ENCODE data around the gene PYCARD. TPM values are rescaled to one million over a fixed set of nuclear protein-coding genes. Genes with fewer than 3 reads are reported as not detected.
A peak's percentile ranks its signal among the peaks of the same experiment; 100 is the strongest.

PYCARD gene
- total RNA-seq, 4 donors from 2014 or later, result 27.8 to 64.5 (median 46.7) TPM

DNA sequence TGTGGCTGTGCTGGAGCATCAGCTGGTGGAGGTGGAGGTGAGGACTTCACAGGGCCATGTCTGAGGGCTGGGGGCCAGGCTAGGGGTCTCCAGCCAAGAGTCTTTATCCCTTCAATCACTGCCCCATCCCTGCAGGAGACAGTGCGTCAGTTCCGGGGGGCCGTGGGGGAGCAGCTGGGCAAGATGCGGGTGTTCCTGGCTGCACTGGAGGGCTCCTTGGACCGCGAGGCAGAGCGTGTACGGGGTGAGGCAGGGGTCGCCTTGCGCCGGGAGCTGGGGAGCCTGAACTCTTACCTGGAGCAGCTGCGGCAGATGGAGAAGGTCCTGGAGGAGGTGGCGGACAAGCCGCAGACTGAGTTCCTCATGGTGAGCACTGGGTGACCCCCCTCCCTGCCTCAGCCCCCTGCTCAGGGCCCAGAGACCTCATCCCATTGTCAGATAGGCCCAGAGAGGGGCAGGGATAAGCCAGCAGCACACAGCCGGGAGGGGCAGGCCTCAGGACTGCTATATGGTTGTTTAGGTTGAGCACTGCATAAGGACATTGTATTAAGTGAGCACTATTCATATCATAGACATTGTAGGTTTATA is 16.7 kb upstream of the PYCARD start:
- no peaks in the 10 kb centered on the region for H3K9me3 ChIP-seq
- no peaks in the 10 kb centered on the region for H3K36me3 ChIP-seq
- H3K27ac ChIP-seq, result no peak overlapping the region
- H3K27me3 ChIP-seq, result peaks cover 0 to 55% of the 10 kb centered on the region in 2 donors
- H3K4me1 ChIP-seq, result peaks cover 0 to 29% (median 22%) of the 10 kb centered on the region in 4 donors
- 87 to 88% methylated on average over 15 of the region's 15 CpGs for WGBS, 2 donors
- H3K4me3 ChIP-seq, result no peak overlapping the region
- TF ChIP-seq EP300 (IDR thresholded peaks at IDR 0.05), result no peak
- TF ChIP-seq POLR2A (IDR thresholded peaks at IDR 0.05), result no peak
- TF ChIP-seq, protein P1, sequence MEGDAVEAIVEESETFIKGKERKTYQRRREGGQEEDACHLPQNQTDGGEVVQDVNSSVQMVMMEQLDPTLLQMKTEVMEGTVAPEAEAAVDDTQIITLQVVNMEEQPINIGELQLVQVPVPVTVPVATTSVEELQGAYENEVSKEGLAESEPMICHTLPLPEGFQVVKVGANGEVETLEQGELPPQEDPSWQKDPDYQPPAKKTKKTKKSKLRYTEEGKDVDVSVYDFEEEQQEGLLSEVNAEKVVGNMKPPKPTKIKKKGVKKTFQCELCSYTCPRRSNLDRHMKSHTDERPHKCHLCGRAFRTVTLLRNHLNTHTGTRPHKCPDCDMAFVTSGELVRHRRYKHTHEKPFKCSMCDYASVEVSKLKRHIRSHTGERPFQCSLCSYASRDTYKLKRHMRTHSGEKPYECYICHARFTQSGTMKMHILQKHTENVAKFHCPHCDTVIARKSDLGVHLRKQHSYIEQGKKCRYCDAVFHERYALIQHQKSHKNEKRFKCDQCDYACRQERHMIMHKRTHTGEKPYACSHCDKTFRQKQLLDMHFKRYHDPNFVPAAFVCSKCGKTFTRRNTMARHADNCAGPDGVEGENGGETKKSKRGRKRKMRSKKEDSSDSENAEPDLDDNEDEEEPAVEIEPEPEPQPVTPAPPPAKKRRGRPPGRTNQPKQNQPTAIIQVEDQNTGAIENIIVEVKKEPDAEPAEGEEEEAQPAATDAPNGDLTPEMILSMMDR (IDR thresholded peaks at IDR 0.05), result no peak
- DNase-seq (ENCODE audit: low spot score in 2 of 2), result no peak

DNA sequence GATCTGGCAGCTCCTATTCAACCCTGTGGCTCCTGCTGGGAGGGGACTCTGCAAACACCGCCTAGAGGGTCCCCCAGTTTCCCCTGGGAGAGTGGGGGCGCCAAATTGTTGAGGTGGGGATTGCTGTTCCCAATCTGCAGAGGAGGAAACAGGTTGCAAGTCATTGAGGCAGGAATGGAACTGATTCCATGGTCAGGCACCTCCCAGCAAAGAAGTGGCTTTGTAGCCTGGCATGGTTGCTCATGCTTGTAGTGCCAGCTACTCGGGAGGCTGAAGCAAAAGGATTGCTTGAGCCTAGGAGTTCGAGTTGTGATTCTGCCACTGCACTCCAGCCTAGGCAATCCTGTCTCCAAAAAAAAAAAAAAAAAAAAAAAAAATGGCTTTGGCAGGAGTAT is 14.6 kb upstream of the PYCARD start:
- Histone ChIP-seq H3K27ac (no peak overlapping the region), H3K36me3 (no peaks in the 10 kb centered on the region), H3K27me3 (peaks cover 0 to 55% of the 10 kb centered on the region in 2 donors), H3K9me3 (no peaks in the 10 kb centered on the region), H3K4me3 (peak overlapping the region in 1 of 4 donors; percentile 44), H3K4me1 (peaks cover 0 to 29% (median 22%) of the 10 kb centered on the region in 4 donors)
- DNase-seq (ENCODE audit: low spot score in 2 of 2), result no peak
- WGBS, 2 donors, result 18 to 31% methylated on average over 4 of the region's 4 CpGs
- TF ChIP-seq POLR2A (IDR thresholded peaks at IDR 0.05) (no peak), EP300 (IDR thresholded peaks at IDR 0.05) (no peak)
- TF ChIP-seq, protein P1 (IDR thresholded peaks at IDR 0.05), result no peak

DNA sequence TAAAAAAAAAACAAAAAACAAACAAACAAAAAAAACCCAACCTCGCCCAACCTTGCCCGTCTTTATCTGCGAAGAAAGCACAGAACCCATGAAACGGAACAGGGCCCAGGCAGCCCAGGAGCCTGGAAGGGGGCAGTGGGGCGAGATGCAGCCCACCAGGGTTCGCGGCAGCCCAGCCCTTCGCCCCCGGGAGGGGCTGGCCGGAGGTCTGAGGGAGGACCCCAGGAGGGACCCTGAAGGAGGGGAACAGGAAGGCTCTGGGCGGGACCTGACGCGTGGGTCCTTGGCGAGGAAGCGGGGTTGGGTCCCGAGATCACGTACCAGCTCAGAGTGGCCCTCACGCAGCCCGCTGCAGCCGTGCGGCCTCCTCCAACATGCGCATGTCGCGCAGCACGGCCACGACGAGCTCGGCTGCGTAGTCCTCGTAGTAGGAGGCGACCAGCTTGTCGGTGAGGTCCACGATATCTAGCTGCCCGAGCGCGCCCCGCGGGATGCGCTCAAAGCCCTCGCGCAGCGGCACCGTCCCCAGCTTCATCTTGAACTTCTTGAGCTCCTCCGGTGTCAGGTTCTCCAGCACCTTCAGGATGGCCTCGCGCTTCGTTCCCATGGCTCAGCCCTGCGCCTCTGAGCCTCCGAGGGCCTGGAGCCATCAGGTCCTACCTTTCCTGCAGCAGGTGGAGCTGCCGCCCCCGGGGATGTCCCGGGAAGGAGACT is 14.0 kb upstream of the PYCARD start, which contains the start of gene PYDC1:
TSS of gene PYDC1 (minus strand) at position 714 of the 714 bp plus-strand sequence. CDS start at position 607, 107 bp downstream.
- H3K4me3 ChIP-seq, result peak within 1 kb of the TSS in 3 of 4 donors; percentile 44 to 53 (median 53)
- H3K4me1 ChIP-seq, result peaks cover 0 to 29% (median 22%) of the 10 kb centered on the region in 4 donors
- TF ChIP-seq EP300 (IDR thresholded peaks at IDR 0.05) (no peak), POLR2A (IDR thresholded peaks at IDR 0.05) (no peak)
- TF ChIP-seq, protein P1 (IDR thresholded peaks at IDR 0.05), result no peak
- H3K27ac ChIP-seq, result peak within 1 kb of the TSS in 1 of 4 donors; percentile 66
- 6 to 7% methylated on average over 14 to 51 of the region's 52 CpGs for WGBS, 2 donors
- DNase-seq (ENCODE audit: low spot score in 2 of 2), result no peak
- H3K27me3 ChIP-seq, result peaks cover 0 to 55% of the 10 kb centered on the region in 2 donors
- no peaks in the 10 kb centered on the region for H3K36me3 ChIP-seq
- no peaks in the 10 kb centered on the region for H3K9me3 ChIP-seq

DNA sequence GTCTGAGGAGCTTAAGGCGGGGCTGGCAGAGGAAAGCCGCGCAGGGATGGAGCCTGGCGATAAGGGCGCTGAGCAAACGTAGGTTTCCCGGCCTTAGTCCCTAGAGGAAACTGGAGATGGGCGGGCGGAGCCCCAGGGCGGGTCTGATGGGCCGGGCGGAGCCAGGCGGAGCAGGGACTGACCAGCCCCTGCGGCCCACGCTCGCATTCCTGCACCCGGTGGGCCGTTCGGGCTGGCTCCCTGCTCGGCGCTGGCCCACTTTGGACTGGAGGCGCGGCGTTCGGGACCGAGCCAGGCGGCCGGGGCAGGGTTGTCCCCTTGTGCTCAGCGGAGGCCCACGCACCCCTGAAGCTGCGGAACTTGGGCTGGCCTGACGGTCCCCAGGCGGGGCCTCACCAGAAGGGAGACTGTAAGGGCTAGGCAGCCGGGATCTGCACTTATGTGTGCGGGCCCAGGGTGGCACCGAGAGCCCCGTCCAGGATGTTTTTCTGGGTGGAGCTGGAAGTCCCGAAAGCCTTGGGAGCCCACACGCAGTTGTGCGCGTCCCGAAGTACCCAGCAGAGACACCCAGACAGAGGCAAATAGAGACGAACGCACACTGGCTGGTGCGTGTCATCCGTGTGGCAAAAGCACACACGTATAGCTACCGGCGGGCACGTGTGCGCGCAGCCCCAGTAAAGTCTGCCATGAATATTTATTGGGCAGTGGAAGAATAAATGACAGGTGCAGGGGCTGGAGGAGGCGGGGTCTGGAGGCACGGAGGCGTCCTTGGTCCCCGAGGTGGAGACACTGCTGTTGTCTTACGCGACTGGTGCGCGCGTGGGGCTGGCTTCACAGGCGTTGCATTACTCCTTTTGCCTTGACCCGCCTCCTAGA is 13.0 kb upstream of the PYCARD start:
- peak overlapping the region in 1 of 4 donors; percentile 66 for H3K27ac ChIP-seq
- no peak for DNase-seq (ENCODE audit: low spot score in 2 of 2)
- 0 to 1% methylated on average over 28 to 63 of the region's 63 CpGs for WGBS, 2 donors
- H3K9me3 ChIP-seq, result no peaks in the 10 kb centered on the region
- TF ChIP-seq POLR2A (IDR thresholded peaks at IDR 0.05) (peak in 1 of 2 donors; percentile 25), EP300 (IDR thresholded peaks at IDR 0.05) (peak in 1 of 2 donors; percentile 40)
- TF ChIP-seq, protein P1 (IDR thresholded peaks at IDR 0.05), result no peak
- peak overlapping the region; percentile 23 to 53 (median 48) for H3K4me3 ChIP-seq
- H3K27me3 ChIP-seq, result peaks cover 0 to 55% of the 10 kb centered on the region in 2 donors
- H3K4me1 ChIP-seq, result peaks cover 0 to 29% (median 22%) of the 10 kb centered on the region in 4 donors
- no peaks in the 10 kb centered on the region for H3K36me3 ChIP-seq

Measured in tibial nerve (tissue), 4 donors.